CD4-positive, alpha-beta T cell (primary cell): ENCODE results near the gene SNX33. TPM values are rescaled to one million over a fixed set of nuclear protein-coding genes. Genes with fewer than 3 reads are reported as not detected.

Experiments used
- ATAC-seq: fragments of 200-7000 bp; cut with Tn5 transposase; one replicate; pipeline ENCODE4 v1.10.0; 2022; ENCODE audit warnings: mild to moderate bottlenecking; ENCODE audit not compliant: poor library complexity
- CTCF ChIA-PET: fragments of 350-600 bp; sonication (Branson Sonifier 250); formaldehyde crosslinking; loops from one replicate; lab custom pipeline; 2021; ENCODE audit warnings: antibody characterized with exemption, inconsistent platforms; lab: Charles Lee
- POLR2A ChIA-PET: fragments of 350-600 bp; sonication (Branson Sonifier 250); formaldehyde crosslinking; loops from one replicate; lab custom pipeline; 2021; ENCODE audit warnings: antibody characterized with exemption, inconsistent platforms; lab: Charles Lee
- DNase-seq, 14 experiments: peaks; one replicate each; pipeline ENCODE4 v3.0.0-alpha.2; 2013 to 2020; ENCODE audit warnings: mixed read lengths in 2 of 14
- H3K27ac ChIP-seq, 2 donors: one replicate each; pipeline versions ENCODE4 v1.5.1 to v1.7.0; 2013; ENCODE audit warnings: low read length in 2 of 2, low read depth in 1 of 2, mild to moderate bottlenecking in 1 of 2
- H3K27me3 ChIP-seq, 2 experiments: 1 replicate in 1 of 2; 2 replicates in 1 of 2; pipeline versions ENCODE4 v1.6.1 to v1.7.0; 2013; ENCODE audit warnings: low read length in 2 of 2, control low read depth in 1 of 2, mild to moderate bottlenecking in 1 of 2, moderate library complexity in 1 of 2; ENCODE audit not compliant: insufficient read depth in 2 of 2, control insufficient read depth in 1 of 2
- H3K36me3 ChIP-seq: one replicate; pipeline ENCODE4 v1.6.1; 2013; ENCODE audit warnings: low read length, control low read depth; ENCODE audit not compliant: insufficient read depth
- H3K4me1 ChIP-seq: one replicate; pipeline ENCODE4 v1.6.1; 2013; ENCODE audit warnings: low read length, control low read depth; ENCODE audit not compliant: insufficient read depth
- H3K4me3 ChIP-seq: one replicate; pipeline ENCODE4 v1.5.1; 2013; ENCODE audit warnings: mild to moderate bottlenecking, low read length, moderate library complexity
- H3K9me3 ChIP-seq, 2 experiments: 1 replicate in 1 of 2; 2 replicates in 1 of 2; pipeline versions ENCODE4 v1.6.1 to v1.7.0; 2013; ENCODE audit warnings: low read length in 2 of 2, mild to moderate bottlenecking in 2 of 2, control low read depth in 1 of 2, moderate library complexity in 1 of 2; ENCODE audit not compliant: control insufficient read depth in 1 of 2, insufficient read depth in 1 of 2
- H3K27ac Mint-ChIP-seq: one replicate; pipeline ENCODE4 v1.8.0; 2020; ENCODE audit warnings: mixed read lengths
- H3K27me3 Mint-ChIP-seq: one replicate; pipeline ENCODE4 v1.8.0; 2021; ENCODE audit warnings: mixed read lengths
- H3K36me3 Mint-ChIP-seq: one replicate; pipeline ENCODE4 v1.8.0; 2021; ENCODE audit warnings: low read depth, mixed read lengths
- H3K4me1 Mint-ChIP-seq: one replicate; pipeline ENCODE4 v1.8.0; 2021; ENCODE audit warnings: low read depth, mixed read lengths
- H3K4me3 Mint-ChIP-seq: one replicate; pipeline ENCODE4 v1.8.0; 2020; ENCODE audit warnings: mild to moderate bottlenecking, mixed read lengths
- H3K9me3 Mint-ChIP-seq: one replicate; pipeline ENCODE4 v1.8.0; 2020; ENCODE audit warnings: mixed read lengths
- CTCF ChIP-seq: fragments of 200-600 bp; IDR thresholded peaks from one replicate; pipeline ENCODE4 v1.8.0; 2022; ENCODE audit warnings: antibody characterized with exemption, mild to moderate bottlenecking
- intact Hi-C, 2 experiments: fragments of 100-400 bp; cut with DNase I in 1 of 2; cut with micrococcal nuclease in 1 of 2; formaldehyde crosslinking; loops; one replicate each; pipeline versions ENCODE4 v1.15.1 to v1.9.0; 2023 to 2025; cut with DNase I, micrococcal nuclease
- total RNA-seq, 174 experiments: library from RNA in 2 of 174; stranded (reverse) in 2 of 174; gene quantifications; one replicate each; pipeline ENCODE4 v1.2.3 and lab custom pipeline; 2021 to 2026

Gene SNX33
- total RNA-seq, 2 experiments from 2014 or later: 0.59 to 0.82 TPM

- Histone ChIP-seq H3K4me1 (peaks cover 40% of the 10 kb centered on the region), H3K36me3 (no peaks in the 10 kb centered on the region), H3K9me3 (no peaks in the 10 kb centered on the region), H3K27me3 (no peaks in the 10 kb centered on the region), H3K27ac (no peak overlapping the region), H3K4me3 (no peak overlapping the region)
- no peak for DNase-seq
- H3K9me3 Mint-ChIP-seq: no peaks in the 10 kb centered on the region
- TF ChIP-seq CTCF: no peak
- peak overlapping the region; percentile 60 for H3K27ac Mint-ChIP-seq
- intact Hi-C loops: no loop called here
- peak overlapping the region; percentile 73 for H3K4me3 Mint-ChIP-seq
- ChIA-PET CTCF (interaction anchor here (0.6 kb wide), 1 partner anchor 35 kb away, joined by 4 read pairs; no protein-coding TSS in a partner anchor), POLR2A (interaction anchor here (1.3 to 1.5 kb wide), 2 partner anchors 11 to 26 kb away, joined by 3 to 6 read pairs; partner anchors contain the start of genes IMP3 and SNUPN)
- H3K36me3 Mint-ChIP-seq: no peaks in the 10 kb centered on the region
- H3K27me3 Mint-ChIP-seq: no peaks in the 10 kb centered on the region
- H3K4me1 Mint-ChIP-seq: peaks cover 31% of the 10 kb centered on the region
- no peak for ATAC-seq
Measured at GRCh38 chr15:75650908-75651809, 3.4 kb downstream of the SNX33 start.

GRCh38 chr15:75651810-75652543 lies 4.3 kb downstream of the SNX33 start:
- ATAC-seq: no peak

More at GRCh38 chr15:75651810-75652543, 4.3 kb downstream of the SNX33 start:
- H3K9me3 Mint-ChIP-seq: no peaks in the 10 kb centered on the region
- no peak overlapping the region for H3K27ac ChIP-seq
- H3K4me3 Mint-ChIP-seq: peak overlapping the region; percentile 31
- no peak for DNase-seq
- ChIA-PET CTCF (interaction anchor here (0.6 kb wide), 1 partner anchor 34 kb away, joined by 4 read pairs; no protein-coding TSS in a partner anchor), POLR2A (interaction anchor here (0.6 to 1.5 kb wide), 2 partner anchors 12 to 197 kb away, joined by 3 to 6 read pairs; partner anchors contain the start of gene IMP3)
- no peaks in the 10 kb centered on the region for H3K36me3 ChIP-seq
- H3K4me3 ChIP-seq: no peak overlapping the region
- H3K27me3 ChIP-seq: no peaks in the 10 kb centered on the region
- H3K4me1 ChIP-seq: peaks cover 32% of the 10 kb centered on the region
- no peaks in the 10 kb centered on the region for H3K27me3 Mint-ChIP-seq
- no peak for TF ChIP-seq CTCF
- H3K9me3 ChIP-seq: no peaks in the 10 kb centered on the region
- no peak overlapping the region for H3K27ac Mint-ChIP-seq
- H3K4me1 Mint-ChIP-seq: peaks cover 25% of the 10 kb centered on the region
- no peaks in the 10 kb centered on the region for H3K36me3 Mint-ChIP-seq
- intact Hi-C loops: no loop called here
